ENCODE measurements around the gene PLXDC2.
"Not testable (repeated sequence)": the region's sequence is repeated elsewhere in the genome, so short reads cannot be mapped to it uniquely, and the experiment has no call there.

GRCh38 chr10:20209098-20209497, 392.9 kb downstream of the PLXDC2 start:
- TF ChIP-seq, protein P1, sequence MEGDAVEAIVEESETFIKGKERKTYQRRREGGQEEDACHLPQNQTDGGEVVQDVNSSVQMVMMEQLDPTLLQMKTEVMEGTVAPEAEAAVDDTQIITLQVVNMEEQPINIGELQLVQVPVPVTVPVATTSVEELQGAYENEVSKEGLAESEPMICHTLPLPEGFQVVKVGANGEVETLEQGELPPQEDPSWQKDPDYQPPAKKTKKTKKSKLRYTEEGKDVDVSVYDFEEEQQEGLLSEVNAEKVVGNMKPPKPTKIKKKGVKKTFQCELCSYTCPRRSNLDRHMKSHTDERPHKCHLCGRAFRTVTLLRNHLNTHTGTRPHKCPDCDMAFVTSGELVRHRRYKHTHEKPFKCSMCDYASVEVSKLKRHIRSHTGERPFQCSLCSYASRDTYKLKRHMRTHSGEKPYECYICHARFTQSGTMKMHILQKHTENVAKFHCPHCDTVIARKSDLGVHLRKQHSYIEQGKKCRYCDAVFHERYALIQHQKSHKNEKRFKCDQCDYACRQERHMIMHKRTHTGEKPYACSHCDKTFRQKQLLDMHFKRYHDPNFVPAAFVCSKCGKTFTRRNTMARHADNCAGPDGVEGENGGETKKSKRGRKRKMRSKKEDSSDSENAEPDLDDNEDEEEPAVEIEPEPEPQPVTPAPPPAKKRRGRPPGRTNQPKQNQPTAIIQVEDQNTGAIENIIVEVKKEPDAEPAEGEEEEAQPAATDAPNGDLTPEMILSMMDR (IDR thresholded peaks at IDR 0.05), result not testable (repeated sequence)
- TF ChIP-seq POLR2A (IDR thresholded peaks at IDR 0.05), result not testable (repeated sequence)

All from heart left ventricle (tissue), 13 donors.